ENCODE data around the gene USE1. TPM values are rescaled to one million over a fixed set of nuclear protein-coding genes. Genes with fewer than 3 reads are reported as not detected.
A peak's percentile ranks its signal among the peaks of the same experiment; 100 is the strongest.

Gene USE1
- total and polyA plus RNA-seq, 9 of the 15 experiments (the other 6 are each of a cell fraction or from before 2014, with no cell fraction given): 17.3 to 52.4 (median 34.0) TPM

DNA sequence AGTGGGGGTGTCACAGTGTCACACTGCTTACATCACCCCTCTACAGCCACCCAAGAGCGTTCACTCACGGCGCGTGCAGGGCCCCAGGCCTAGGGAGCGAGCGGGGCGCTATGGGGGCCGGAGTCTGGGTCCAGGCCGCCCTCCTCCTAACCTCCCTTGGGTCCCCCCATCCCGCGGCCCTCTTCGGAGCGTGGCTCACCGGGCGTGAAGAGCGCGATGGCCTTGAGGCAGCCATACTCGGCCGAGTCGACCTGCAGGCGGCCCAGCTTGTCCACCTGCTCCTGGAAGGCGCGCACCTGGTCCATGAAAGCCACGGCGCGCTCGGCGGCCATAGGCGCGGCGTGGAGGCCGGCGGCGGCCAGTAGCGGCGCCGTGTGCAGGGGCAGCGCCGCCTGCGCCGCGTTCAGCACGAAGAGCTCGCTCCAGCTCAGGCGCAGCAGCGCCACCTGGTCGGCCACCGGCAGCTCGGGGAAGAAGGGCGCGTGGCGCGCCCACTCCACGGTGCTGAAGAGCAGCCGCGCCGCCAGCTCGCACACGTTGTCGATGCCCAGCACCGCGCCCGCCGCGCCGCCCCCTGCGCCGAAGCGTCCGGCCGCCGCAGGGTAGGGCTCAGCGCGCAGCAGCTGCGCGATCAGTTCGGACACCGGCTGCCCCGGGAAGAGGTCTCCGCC is 20.3 kb downstream of the USE1 start (continued):
- TF ChIP-seq, protein P1, sequence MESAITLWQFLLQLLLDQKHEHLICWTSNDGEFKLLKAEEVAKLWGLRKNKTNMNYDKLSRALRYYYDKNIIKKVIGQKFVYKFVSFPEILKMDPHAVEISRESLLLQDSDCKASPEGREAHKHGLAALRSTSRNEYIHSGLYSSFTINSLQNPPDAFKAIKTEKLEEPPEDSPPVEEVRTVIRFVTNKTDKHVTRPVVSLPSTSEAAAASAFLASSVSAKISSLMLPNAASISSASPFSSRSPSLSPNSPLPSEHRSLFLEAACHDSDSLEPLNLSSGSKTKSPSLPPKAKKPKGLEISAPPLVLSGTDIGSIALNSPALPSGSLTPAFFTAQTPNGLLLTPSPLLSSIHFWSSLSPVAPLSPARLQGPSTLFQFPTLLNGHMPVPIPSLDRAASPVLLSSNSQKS (CRISPR knock-in tag; IDR thresholded peaks at IDR 0.05): no peak
- TF ChIP-seq, protein P2, sequence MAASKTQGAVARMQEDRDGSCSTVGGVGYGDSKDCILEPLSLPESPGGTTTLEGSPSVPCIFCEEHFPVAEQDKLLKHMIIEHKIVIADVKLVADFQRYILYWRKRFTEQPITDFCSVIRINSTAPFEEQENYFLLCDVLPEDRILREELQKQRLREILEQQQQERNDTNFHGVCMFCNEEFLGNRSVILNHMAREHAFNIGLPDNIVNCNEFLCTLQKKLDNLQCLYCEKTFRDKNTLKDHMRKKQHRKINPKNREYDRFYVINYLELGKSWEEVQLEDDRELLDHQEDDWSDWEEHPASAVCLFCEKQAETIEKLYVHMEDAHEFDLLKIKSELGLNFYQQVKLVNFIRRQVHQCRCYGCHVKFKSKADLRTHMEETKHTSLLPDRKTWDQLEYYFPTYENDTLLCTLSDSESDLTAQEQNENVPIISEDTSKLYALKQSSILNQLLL (CRISPR knock-in tag; IDR thresholded peaks at IDR 0.05; ENCODE audit: borderline replicate concordance): no peak
- TF ChIP-seq, protein P3, sequence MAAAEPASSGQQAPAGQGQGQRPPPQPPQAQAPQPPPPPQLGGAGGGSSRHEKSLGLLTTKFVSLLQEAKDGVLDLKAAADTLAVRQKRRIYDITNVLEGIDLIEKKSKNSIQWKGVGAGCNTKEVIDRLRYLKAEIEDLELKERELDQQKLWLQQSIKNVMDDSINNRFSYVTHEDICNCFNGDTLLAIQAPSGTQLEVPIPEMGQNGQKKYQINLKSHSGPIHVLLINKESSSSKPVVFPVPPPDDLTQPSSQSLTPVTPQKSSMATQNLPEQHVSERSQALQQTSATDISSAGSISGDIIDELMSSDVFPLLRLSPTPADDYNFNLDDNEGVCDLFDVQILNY (CRISPR knock-in tag; IDR thresholded peaks at IDR 0.05): no peak
- TF ChIP-seq, protein P4, sequence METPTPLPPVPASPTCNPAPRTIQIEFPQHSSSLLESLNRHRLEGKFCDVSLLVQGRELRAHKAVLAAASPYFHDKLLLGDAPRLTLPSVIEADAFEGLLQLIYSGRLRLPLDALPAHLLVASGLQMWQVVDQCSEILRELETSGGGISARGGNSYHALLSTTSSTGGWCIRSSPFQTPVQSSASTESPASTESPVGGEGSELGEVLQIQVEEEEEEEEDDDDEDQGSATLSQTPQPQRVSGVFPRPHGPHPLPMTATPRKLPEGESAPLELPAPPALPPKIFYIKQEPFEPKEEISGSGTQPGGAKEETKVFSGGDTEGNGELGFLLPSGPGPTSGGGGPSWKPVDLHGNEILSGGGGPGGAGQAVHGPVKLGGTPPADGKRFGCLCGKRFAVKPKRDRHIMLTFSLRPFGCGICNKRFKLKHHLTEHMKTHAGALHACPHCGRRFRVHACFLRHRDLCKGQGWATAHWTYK (CRISPR knock-in tag; IDR thresholded peaks at IDR 0.05): no peak; the same call in 1 of the 2 replicates
- TF ChIP-seq FOXM1 (IDR thresholded peaks at IDR 0.05; ENCODE audit: low read depth) (no peak), FOXM1 (CRISPR knock-in tag; IDR thresholded peaks at IDR 0.05; ENCODE audit: low read depth) (peak; percentile 55; the same call in 1 of the 2 replicates), ZNF75A (CRISPR knock-in tag; IDR thresholded peaks at IDR 0.05) (no peak), SRSF7 (optimal IDR thresholded peaks at IDR 0.05; ENCODE audit: low read depth, low read length) (no peak), ZKSCAN1 (IDR thresholded peaks at IDR 0.05; ENCODE audit: low read depth, low read length) (no peak), NR2F6 (CRISPR knock-in tag; IDR thresholded peaks at IDR 0.05) (no peak), ELF4 (CRISPR knock-in tag; IDR thresholded peaks at IDR 0.05) (no peak), NFYB (IDR thresholded peaks at IDR 0.05; ENCODE audit: extremely low read depth, insufficient read length) (no peak), SMAD3 (CRISPR knock-in tag; conservative IDR thresholded peaks at IDR 0.05) (no peak), KDM1A (IDR thresholded peaks at IDR 0.05) (no peak), ZEB2 (IDR thresholded peaks at IDR 0.05) (no peak), TEAD1 (CRISPR knock-in tag; IDR thresholded peaks at IDR 0.05) (peak in 1 of 2 experiments; percentile 47; a peak in 1 of 4 replicates), SRF (CRISPR knock-in tag; IDR thresholded peaks at IDR 0.05) (0 out of 4 replicates have a peak, but pooled peaks of 1 of the 2 experiments have one; percentile 20), HDAC6 (IDR thresholded peaks at IDR 0.05; ENCODE audit: low read depth, low read length) (no peak), ZNF507 (tag; conservative IDR thresholded peaks at IDR 0.05) (no peak), ZNF282 (CRISPR knock-in tag; IDR thresholded peaks at IDR 0.05) (peak; percentile 34; the same call in 1 of the 2 replicates), KDM2B (CRISPR knock-in tag; IDR thresholded peaks at IDR 0.05) (no peak; the same call in 1 of the 2 replicates), KLF10 (CRISPR knock-in tag; IDR thresholded peaks at IDR 0.05) (no peak), SP2 (IDR thresholded peaks at IDR 0.05; ENCODE audit: extremely low read depth, low read depth, low read length, poor library complexity, severe bottlenecking) (no peak), FUS (optimal IDR thresholded peaks at IDR 0.05; ENCODE audit: low read depth, low read length) (no peak), POLR2AphosphoS5 (IDR thresholded peaks at IDR 0.05; ENCODE audit: control insufficient read depth, insufficient read depth, low read depth, low read length) (no peak), TAF15 (IDR thresholded peaks at IDR 0.05; ENCODE audit: low read depth, low read length) (no peak)

Data from K562 (cell line).